Measurements from ENCODE around the gene TIMM13.

- TF ChIP-seq POLR2A (IDR thresholded peaks at IDR 0.05; ENCODE audit: low read length) (no peak), ZC3H11A (IDR thresholded peaks at IDR 0.05) (no peak), NFE2L2 (conservative IDR thresholded peaks at IDR 0.05; ENCODE audit: low read length) (no peak), JUNB (IDR thresholded peaks at IDR 0.05) (no peak), CTCF (IDR thresholded peaks at IDR 0.05) (no peak), CEBPB (IDR thresholded peaks at IDR 0.05) (no peak), ZSCAN20 (CRISPR knock-in tag; IDR thresholded peaks at IDR 0.05) (no peak), JUN (IDR thresholded peaks at IDR 0.05) (no peak)
Measured at GRCh38 chr19:2434721-2435265, 7.4 kb upstream of the TIMM13 start.
